KMS-11 (cell line): ENCODE data around the gene PRKAR1B.

Experiments
- H2AFZ ChIP-seq: fragments of 200-600 bp; sonication (generic); 2 replicates; pipeline ENCODE4 v1.6.1; 2016; ENCODE audit warnings: antibody characterized with exemption, mixed run types, low read depth
- H3K27ac ChIP-seq: fragments of 200-600 bp; sonication (generic); 2 replicates; pipeline ENCODE4 v1.6.1; 2016; ENCODE audit warnings: mild to moderate bottlenecking, mixed run types
- H3K27me3 ChIP-seq: fragments of 200-600 bp; sonication (generic); 2 replicates; pipeline ENCODE4 v1.6.1; 2017; ENCODE audit warnings: mild to moderate bottlenecking, low read depth, mixed run types, moderate library complexity; ENCODE audit not compliant: insufficient read depth
- H3K36me3 ChIP-seq: fragments of 200-600 bp; sonication (generic); 2 replicates; pipeline ENCODE4 v1.6.1; 2017; ENCODE audit warnings: mild to moderate bottlenecking, mixed run types; ENCODE audit not compliant: insufficient read depth
- H3K4me1 ChIP-seq: fragments of 200-600 bp; sonication (generic); 2 replicates; pipeline ENCODE4 v1.6.1; 2016; ENCODE audit warnings: mild to moderate bottlenecking, low read depth, mixed run types; ENCODE audit not compliant: poor library complexity, severe bottlenecking
- H3K4me2 ChIP-seq: fragments of 200-600 bp; sonication (generic); 2 replicates; pipeline ENCODE4 v1.7.0; 2016; ENCODE audit warnings: mild to moderate bottlenecking, mixed run types
- H3K4me3 ChIP-seq: fragments of 200-600 bp; sonication (generic); IDR thresholded peaks from 2 replicates; pipeline ENCODE4 v1.6.1; 2017; ENCODE audit warnings: low read depth, low read length, mixed read lengths; ENCODE audit not compliant: insufficient read depth
- H3K79me2 ChIP-seq: fragments of 200-600 bp; sonication (generic); 2 replicates; pipeline ENCODE4 v1.6.1; 2016; ENCODE audit warnings: low read depth, mixed run types; ENCODE audit not compliant: insufficient read depth
- H3K9ac ChIP-seq: fragments of 200-600 bp; sonication (generic); 2 replicates; pipeline ENCODE4 v1.6.1; 2016; ENCODE audit warnings: mild to moderate bottlenecking, mixed run types
- H4K20me1 ChIP-seq: fragments of 200-600 bp; sonication (generic); 2 replicates; pipeline ENCODE4 v1.6.1; 2016; ENCODE audit warnings: mild to moderate bottlenecking, mixed run types; ENCODE audit not compliant: insufficient read depth
- CTCF ChIP-seq: fragments of 200-600 bp; sonication (generic); conservative IDR thresholded peaks from 2 replicates; pipeline ENCODE4 v1.6.1; 2017; ENCODE audit warnings: low read depth, mild to moderate bottlenecking, antibody characterized with exemption, low read length, moderate library complexity, mixed read lengths

PRKAR1B gene

GRCh38 chr7:594212-594913 is 132.7 kb downstream of the PRKAR1B start:
- Histone ChIP-seq H3K4me2 (no peak overlapping the region), H2AFZ (no peak overlapping the region), H3K79me2 (no peaks in the 10 kb centered on the region), H3K27ac (no peak overlapping the region), H4K20me1 (no peaks in the 10 kb centered on the region), H3K4me3 (no peak overlapping the region), H3K9ac (no peak overlapping the region), H3K36me3 (no peaks in the 10 kb centered on the region), H3K27me3 (no peaks in the 10 kb centered on the region), H3K4me1 (no peaks in the 10 kb centered on the region)
- TF ChIP-seq CTCF = no peak

GRCh38 chr7:593324-594115 is 133.6 kb downstream of the PRKAR1B start:
- H3K27me3 ChIP-seq = no peaks in the 10 kb centered on the region
- no peak overlapping the region for H3K27ac ChIP-seq
- H3K79me2 ChIP-seq = no peaks in the 10 kb centered on the region
- H3K36me3 ChIP-seq = no peaks in the 10 kb centered on the region
- no peak for TF ChIP-seq CTCF
- no peaks in the 10 kb centered on the region for H3K4me1 ChIP-seq
- no peaks in the 10 kb centered on the region for H4K20me1 ChIP-seq
- H3K9ac ChIP-seq = no peak overlapping the region
- H3K4me2 ChIP-seq = no peak overlapping the region
- no peak overlapping the region for H3K4me3 ChIP-seq
- H2AFZ ChIP-seq = no peak overlapping the region

GRCh38 chr7:591856-592628 is 135.0 kb downstream of the PRKAR1B start:
- no peak overlapping the region for H3K27ac ChIP-seq
- no peak overlapping the region for H3K4me3 ChIP-seq
- no peak overlapping the region for H3K9ac ChIP-seq
- H3K4me1 ChIP-seq = no peaks in the 10 kb centered on the region
- no peaks in the 10 kb centered on the region for H4K20me1 ChIP-seq
- H3K36me3 ChIP-seq = no peaks in the 10 kb centered on the region
- no peaks in the 10 kb centered on the region for H3K79me2 ChIP-seq
- no peak for TF ChIP-seq CTCF
- no peak overlapping the region for H3K4me2 ChIP-seq
- no peaks in the 10 kb centered on the region for H3K27me3 ChIP-seq
- H2AFZ ChIP-seq = no peak overlapping the region

DNA sequence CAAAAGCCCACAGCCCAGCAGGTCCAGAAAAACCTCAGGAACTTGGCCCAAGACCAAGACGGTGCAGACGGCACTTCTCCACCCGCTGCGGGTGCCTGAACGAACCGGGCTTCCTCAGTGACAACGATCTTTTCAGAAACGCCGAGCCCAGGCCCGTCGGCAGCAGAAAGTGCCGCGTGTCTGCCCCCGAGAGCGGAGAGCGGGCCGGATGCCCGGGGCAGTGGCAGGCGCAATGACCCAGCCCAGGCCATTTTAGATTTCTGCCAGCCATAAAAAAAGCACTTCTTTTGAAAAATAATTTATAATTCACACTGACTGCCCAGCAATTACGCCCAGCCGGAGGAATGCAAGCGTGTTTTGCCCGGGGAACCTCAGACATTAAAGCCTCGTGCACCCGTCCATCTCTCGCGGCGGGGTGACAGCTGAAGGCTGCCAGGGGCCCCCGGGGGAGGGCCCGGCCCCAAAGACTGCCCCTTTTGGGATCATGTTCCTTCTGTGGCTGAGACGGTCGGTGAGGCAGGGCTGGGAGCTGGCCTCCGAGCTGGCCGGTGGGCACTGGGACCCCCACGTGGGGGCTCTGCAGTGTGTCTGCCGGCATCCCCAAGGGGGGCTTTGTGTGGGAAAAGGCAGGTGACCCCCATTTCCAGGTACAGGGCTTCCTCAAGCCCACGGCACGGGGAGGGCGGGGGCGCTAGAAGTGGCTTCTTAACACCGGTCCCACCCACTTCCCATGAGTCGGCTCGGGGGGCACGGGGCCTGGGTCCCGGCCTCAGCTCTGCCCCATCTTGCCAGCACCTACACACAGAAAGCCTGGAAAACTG is 136.1 kb downstream of the PRKAR1B start:
- Histone ChIP-seq H3K36me3 (no peaks in the 10 kb centered on the region), H3K4me2 (no peak overlapping the region), H2AFZ (no peak overlapping the region), H3K27me3 (no peaks in the 10 kb centered on the region), H3K27ac (no peak overlapping the region), H3K4me1 (no peaks in the 10 kb centered on the region), H3K4me3 (no peak overlapping the region), H3K9ac (no peak overlapping the region), H4K20me1 (no peaks in the 10 kb centered on the region), H3K79me2 (no peaks in the 10 kb centered on the region)
- no peak for TF ChIP-seq CTCF
